ENCODE measurements around the gene TEC.

DNA sequence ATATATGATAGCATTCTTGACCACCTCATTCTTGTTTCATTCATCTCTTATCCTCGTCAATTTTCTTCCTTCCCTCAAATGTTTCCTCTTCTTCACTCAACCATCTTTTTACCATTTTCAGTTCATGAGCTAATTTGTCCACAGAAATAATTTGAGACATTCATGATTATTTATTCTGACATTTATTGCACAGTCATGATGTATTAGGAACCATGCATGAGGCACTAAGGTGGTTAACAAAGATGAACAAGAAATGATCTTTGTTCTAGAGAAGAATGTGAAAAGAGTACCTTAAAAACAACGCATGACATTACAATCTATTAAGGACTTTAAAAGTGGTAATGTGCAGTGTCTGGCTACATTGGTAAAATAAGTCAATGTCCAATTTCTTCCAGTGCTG lies 27.9 kb downstream of the TEC start:
- TF ChIP-seq, protein P1, sequence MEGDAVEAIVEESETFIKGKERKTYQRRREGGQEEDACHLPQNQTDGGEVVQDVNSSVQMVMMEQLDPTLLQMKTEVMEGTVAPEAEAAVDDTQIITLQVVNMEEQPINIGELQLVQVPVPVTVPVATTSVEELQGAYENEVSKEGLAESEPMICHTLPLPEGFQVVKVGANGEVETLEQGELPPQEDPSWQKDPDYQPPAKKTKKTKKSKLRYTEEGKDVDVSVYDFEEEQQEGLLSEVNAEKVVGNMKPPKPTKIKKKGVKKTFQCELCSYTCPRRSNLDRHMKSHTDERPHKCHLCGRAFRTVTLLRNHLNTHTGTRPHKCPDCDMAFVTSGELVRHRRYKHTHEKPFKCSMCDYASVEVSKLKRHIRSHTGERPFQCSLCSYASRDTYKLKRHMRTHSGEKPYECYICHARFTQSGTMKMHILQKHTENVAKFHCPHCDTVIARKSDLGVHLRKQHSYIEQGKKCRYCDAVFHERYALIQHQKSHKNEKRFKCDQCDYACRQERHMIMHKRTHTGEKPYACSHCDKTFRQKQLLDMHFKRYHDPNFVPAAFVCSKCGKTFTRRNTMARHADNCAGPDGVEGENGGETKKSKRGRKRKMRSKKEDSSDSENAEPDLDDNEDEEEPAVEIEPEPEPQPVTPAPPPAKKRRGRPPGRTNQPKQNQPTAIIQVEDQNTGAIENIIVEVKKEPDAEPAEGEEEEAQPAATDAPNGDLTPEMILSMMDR (conservative IDR thresholded peaks at IDR 0.05; ENCODE audit: low read depth in 2 of 2): no peak
- no peak for TF ChIP-seq ZNF331 (CRISPR knock-in tag; IDR thresholded peaks at IDR 0.05; ENCODE audit: low read depth)
- TF ChIP-seq CREB1 (CRISPR knock-in tag; IDR thresholded peaks at IDR 0.05; ENCODE audit: low read depth): no peak
- TF ChIP-seq, protein P2, sequence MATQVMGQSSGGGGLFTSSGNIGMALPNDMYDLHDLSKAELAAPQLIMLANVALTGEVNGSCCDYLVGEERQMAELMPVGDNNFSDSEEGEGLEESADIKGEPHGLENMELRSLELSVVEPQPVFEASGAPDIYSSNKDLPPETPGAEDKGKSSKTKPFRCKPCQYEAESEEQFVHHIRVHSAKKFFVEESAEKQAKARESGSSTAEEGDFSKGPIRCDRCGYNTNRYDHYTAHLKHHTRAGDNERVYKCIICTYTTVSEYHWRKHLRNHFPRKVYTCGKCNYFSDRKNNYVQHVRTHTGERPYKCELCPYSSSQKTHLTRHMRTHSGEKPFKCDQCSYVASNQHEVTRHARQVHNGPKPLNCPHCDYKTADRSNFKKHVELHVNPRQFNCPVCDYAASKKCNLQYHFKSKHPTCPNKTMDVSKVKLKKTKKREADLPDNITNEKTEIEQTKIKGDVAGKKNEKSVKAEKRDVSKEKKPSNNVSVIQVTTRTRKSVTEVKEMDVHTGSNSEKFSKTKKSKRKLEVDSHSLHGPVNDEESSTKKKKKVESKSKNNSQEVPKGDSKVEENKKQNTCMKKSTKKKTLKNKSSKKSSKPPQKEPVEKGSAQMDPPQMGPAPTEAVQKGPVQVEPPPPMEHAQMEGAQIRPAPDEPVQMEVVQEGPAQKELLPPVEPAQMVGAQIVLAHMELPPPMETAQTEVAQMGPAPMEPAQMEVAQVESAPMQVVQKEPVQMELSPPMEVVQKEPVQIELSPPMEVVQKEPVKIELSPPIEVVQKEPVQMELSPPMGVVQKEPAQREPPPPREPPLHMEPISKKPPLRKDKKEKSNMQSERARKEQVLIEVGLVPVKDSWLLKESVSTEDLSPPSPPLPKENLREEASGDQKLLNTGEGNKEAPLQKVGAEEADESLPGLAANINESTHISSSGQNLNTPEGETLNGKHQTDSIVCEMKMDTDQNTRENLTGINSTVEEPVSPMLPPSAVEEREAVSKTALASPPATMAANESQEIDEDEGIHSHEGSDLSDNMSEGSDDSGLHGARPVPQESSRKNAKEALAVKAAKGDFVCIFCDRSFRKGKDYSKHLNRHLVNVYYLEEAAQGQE (IDR thresholded peaks at IDR 0.05; ENCODE audit: unreplicated experiment): no peak
- TF ChIP-seq EZH2phosphoT487 (IDR thresholded peaks at IDR 0.05; ENCODE audit: unreplicated experiment): no peak
- TF ChIP-seq NANOG (IDR thresholded peaks at IDR 0.05; ENCODE audit: borderline replicate concordance): no peak
- no peak for TF ChIP-seq EZH2 (IDR thresholded peaks at IDR 0.05; ENCODE audit: low read depth, unreplicated experiment)
- no peak for TF ChIP-seq POLR2AphosphoS5 (IDR thresholded peaks at IDR 0.05; ENCODE audit: low read depth)
- TF ChIP-seq JUNB (IDR thresholded peaks at IDR 0.05; ENCODE audit: unreplicated experiment): no peak
- no peak for TF ChIP-seq ZNF114 (CRISPR knock-in tag; IDR thresholded peaks at IDR 0.05)
- TF ChIP-seq, protein P3, sequence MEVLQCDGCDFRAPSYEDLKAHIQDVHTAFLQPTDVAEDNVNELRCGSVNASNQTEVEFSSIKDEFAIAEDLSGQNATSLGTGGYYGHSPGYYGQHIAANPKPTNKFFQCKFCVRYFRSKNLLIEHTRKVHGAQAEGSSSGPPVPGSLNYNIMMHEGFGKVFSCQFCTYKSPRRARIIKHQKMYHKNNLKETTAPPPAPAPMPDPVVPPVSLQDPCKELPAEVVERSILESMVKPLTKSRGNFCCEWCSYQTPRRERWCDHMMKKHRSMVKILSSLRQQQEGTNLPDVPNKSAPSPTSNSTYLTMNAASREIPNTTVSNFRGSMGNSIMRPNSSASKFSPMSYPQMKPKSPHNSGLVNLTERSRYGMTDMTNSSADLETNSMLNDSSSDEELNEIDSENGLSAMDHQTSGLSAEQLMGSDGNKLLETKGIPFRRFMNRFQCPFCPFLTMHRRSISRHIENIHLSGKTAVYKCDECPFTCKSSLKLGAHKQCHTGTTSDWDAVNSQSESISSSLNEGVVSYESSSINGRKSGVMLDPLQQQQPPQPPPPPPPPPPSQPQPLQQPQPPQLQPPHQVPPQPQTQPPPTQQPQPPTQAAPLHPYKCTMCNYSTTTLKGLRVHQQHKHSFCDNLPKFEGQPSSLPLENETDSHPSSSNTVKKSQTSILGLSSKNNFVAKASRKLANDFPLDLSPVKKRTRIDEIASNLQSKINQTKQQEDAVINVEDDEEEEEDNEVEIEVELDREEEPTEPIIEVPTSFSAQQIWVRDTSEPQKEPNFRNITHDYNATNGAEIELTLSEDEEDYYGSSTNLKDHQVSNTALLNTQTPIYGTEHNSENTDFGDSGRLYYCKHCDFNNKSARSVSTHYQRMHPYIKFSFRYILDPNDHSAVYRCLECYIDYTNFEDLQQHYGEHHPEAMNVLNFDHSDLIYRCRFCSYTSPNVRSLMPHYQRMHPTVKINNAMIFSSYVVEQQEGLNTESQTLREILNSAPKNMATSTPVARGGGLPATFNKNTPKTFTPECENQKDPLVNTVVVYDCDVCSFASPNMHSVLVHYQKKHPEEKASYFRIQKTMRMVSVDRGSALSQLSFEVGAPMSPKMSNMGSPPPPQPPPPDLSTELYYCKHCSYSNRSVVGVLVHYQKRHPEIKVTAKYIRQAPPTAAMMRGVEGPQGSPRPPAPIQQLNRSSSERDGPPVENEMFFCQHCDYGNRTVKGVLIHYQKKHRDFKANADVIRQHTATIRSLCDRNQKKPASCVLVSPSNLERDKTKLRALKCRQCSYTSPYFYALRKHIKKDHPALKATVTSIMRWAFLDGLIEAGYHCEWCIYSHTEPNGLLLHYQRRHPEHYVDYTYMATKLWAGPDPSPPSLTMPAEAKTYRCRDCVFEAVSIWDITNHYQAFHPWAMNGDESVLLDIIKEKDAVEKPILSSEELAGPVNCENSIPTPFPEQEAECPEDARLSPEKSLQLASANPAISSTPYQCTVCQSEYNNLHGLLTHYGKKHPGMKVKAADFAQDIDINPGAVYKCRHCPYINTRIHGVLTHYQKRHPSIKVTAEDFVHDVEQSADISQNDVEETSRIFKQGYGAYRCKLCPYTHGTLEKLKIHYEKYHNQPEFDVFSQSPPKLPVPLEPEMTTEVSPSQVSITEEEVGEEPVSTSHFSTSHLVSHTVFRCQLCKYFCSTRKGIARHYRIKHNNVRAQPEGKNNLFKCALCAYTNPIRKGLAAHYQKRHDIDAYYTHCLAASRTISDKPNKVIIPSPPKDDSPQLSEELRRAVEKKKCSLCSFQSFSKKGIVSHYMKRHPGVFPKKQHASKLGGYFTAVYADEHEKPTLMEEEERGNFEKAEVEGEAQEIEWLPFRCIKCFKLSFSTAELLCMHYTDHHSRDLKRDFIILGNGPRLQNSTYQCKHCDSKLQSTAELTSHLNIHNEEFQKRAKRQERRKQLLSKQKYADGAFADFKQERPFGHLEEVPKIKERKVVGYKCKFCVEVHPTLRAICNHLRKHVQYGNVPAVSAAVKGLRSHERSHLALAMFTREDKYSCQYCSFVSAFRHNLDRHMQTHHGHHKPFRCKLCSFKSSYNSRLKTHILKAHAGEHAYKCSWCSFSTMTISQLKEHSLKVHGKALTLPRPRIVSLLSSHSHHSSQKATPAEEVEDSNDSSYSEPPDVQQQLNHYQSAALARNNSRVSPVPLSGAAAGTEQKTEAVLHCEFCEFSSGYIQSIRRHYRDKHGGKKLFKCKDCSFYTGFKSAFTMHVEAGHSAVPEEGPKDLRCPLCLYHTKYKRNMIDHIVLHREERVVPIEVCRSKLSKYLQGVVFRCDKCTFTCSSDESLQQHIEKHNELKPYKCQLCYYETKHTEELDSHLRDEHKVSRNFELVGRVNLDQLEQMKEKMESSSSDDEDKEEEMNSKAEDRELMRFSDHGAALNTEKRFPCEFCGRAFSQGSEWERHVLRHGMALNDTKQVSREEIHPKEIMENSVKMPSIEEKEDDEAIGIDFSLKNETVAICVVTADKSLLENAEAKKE (CRISPR knock-in tag; IDR thresholded peaks at IDR 0.05): no peak
- no peak for TF ChIP-seq STAT1 (IDR thresholded peaks at IDR 0.05; ENCODE audit: unreplicated experiment)
